ENCODE results near the gene FRMD4A.

The FRMD4A gene

GRCh38 chr10:14024329-14025202 lies 306.2 kb downstream of the FRMD4A start:
- H3K9ac ChIP-seq (ENCODE audit: low read length), result no peak overlapping the region
- H3K4me3 ChIP-seq (ENCODE audit: insufficient read depth, low read length, poor library complexity, severe bottlenecking), result no peak overlapping the region
- no peaks in the 10 kb centered on the region for H3F3A ChIP-seq (ENCODE audit: insufficient read depth)
- H3K9me3 ChIP-seq (ENCODE audit: insufficient read depth, low read length), result no peaks in the 10 kb centered on the region
- H4K20me1 ChIP-seq (ENCODE audit: low read depth, low read length), result no peaks in the 10 kb centered on the region
- no peak overlapping the region for H2AFZ ChIP-seq (ENCODE audit: low read depth, low read length, severe bottlenecking)
- H3K9me2 ChIP-seq (replicated peaks; ENCODE audit: insufficient read depth, low read length), result no peaks in the 10 kb centered on the region
- H3K79me2 ChIP-seq (ENCODE audit: insufficient read depth, low read length), result no peaks in the 10 kb centered on the region
- H3K27me3 ChIP-seq (ENCODE audit: low read length), result no peaks in the 10 kb centered on the region
- H3K4me2 ChIP-seq (ENCODE audit: low read depth, low read length, poor library complexity, severe bottlenecking), result no peak overlapping the region
- TF ChIP-seq, protein P1, sequence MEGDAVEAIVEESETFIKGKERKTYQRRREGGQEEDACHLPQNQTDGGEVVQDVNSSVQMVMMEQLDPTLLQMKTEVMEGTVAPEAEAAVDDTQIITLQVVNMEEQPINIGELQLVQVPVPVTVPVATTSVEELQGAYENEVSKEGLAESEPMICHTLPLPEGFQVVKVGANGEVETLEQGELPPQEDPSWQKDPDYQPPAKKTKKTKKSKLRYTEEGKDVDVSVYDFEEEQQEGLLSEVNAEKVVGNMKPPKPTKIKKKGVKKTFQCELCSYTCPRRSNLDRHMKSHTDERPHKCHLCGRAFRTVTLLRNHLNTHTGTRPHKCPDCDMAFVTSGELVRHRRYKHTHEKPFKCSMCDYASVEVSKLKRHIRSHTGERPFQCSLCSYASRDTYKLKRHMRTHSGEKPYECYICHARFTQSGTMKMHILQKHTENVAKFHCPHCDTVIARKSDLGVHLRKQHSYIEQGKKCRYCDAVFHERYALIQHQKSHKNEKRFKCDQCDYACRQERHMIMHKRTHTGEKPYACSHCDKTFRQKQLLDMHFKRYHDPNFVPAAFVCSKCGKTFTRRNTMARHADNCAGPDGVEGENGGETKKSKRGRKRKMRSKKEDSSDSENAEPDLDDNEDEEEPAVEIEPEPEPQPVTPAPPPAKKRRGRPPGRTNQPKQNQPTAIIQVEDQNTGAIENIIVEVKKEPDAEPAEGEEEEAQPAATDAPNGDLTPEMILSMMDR (IDR thresholded peaks at IDR 0.05; ENCODE audit: insufficient read depth, low read length, poor library complexity, severe bottlenecking), result no peak
- no peak for TF ChIP-seq EZH2phosphoT487 (conservative IDR thresholded peaks at IDR 0.05; ENCODE audit: low read length)
- H3K36me3 ChIP-seq (ENCODE audit: low read length), result no peaks in the 10 kb centered on the region
- H3K27ac ChIP-seq (ENCODE audit: low read depth, low read length), result no peak overlapping the region

DNA sequence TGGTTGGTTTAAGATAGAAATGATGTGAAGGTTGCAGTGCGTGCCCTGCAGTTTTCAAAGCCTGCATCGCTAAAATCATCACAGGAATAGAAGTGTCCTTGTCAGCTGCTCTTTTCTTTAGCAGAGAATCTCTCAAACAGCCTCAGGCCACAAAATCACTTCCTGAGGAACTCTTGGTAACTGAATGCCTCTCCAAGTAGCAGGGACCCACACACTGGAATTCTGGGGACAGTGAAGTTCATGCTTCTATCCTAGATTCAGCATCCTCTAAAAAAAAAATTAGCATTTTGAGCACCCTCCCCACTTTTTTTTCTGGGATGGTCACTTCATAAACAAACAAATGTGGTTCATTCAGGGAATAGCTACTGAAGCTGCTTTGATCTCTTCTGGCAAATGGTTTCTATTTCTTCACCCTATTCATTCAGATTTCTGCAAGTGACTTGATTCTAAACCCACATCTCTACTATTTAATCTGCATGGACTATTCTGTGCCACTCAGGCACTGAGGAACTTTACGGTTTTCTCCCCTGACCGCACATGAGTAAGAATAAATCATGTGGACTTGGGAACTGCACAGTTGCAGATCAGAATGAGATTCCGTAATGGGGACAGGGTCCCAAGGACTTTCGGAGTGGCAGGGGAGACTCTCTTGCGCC lies 306.9 kb downstream of the FRMD4A start:
- TF ChIP-seq, protein P1 (IDR thresholded peaks at IDR 0.05; ENCODE audit: insufficient read depth, low read length, poor library complexity, severe bottlenecking), result no peak
- H3K27me3 ChIP-seq (ENCODE audit: low read length), result no peaks in the 10 kb centered on the region
- H3K79me2 ChIP-seq (ENCODE audit: insufficient read depth, low read length), result no peaks in the 10 kb centered on the region
- H3K9me3 ChIP-seq (ENCODE audit: insufficient read depth, low read length), result no peaks in the 10 kb centered on the region
- no peak overlapping the region for H3K4me2 ChIP-seq (ENCODE audit: low read depth, low read length, poor library complexity, severe bottlenecking)
- no peak overlapping the region for H3K4me3 ChIP-seq (ENCODE audit: insufficient read depth, low read length, poor library complexity, severe bottlenecking)
- no peaks in the 10 kb centered on the region for H3K36me3 ChIP-seq (ENCODE audit: low read length)
- H3K9me2 ChIP-seq (replicated peaks; ENCODE audit: insufficient read depth, low read length), result no peaks in the 10 kb centered on the region
- H3K27ac ChIP-seq (ENCODE audit: low read depth, low read length), result no peak overlapping the region
- no peak overlapping the region for H2AFZ ChIP-seq (ENCODE audit: low read depth, low read length, severe bottlenecking)
- H3F3A ChIP-seq (ENCODE audit: insufficient read depth), result no peaks in the 10 kb centered on the region
- no peak overlapping the region for H3K9ac ChIP-seq (ENCODE audit: low read length)
- H4K20me1 ChIP-seq (ENCODE audit: low read depth, low read length), result no peaks in the 10 kb centered on the region

GRCh38 chr10:14022954-14023672 lies 307.6 kb downstream of the FRMD4A start:
- no peaks in the 10 kb centered on the region for H3K79me2 ChIP-seq (ENCODE audit: insufficient read depth, low read length)
- no peak overlapping the region for H3K9ac ChIP-seq (ENCODE audit: low read length)
- H3K36me3 ChIP-seq (ENCODE audit: low read length), result no peaks in the 10 kb centered on the region

More at GRCh38 chr10:14022954-14023672, 307.6 kb downstream of the FRMD4A start:
- no peaks in the 10 kb centered on the region for H3K9me3 ChIP-seq (ENCODE audit: insufficient read depth, low read length)
- no peaks in the 10 kb centered on the region for H4K20me1 ChIP-seq (ENCODE audit: low read depth, low read length)
- H3K27ac ChIP-seq (ENCODE audit: low read depth, low read length), result no peak overlapping the region
- no peak overlapping the region for H3K4me3 ChIP-seq (ENCODE audit: insufficient read depth, low read length, poor library complexity, severe bottlenecking)
- TF ChIP-seq, protein P1 (IDR thresholded peaks at IDR 0.05; ENCODE audit: insufficient read depth, low read length, poor library complexity, severe bottlenecking), result no peak
- TF ChIP-seq EZH2phosphoT487 (conservative IDR thresholded peaks at IDR 0.05; ENCODE audit: low read length), result no peak
- no peaks in the 10 kb centered on the region for H3K27me3 ChIP-seq (ENCODE audit: low read length)
- H3K9me2 ChIP-seq (replicated peaks; ENCODE audit: insufficient read depth, low read length), result no peaks in the 10 kb centered on the region
- H3K4me2 ChIP-seq (ENCODE audit: low read depth, low read length, poor library complexity, severe bottlenecking), result no peak overlapping the region
- no peaks in the 10 kb centered on the region for H3F3A ChIP-seq (ENCODE audit: insufficient read depth)
- no peak overlapping the region for H2AFZ ChIP-seq (ENCODE audit: low read depth, low read length, severe bottlenecking)

Data from SU-DHL-6 (cell line).